Spinal cord (tissue), 10 donors: ENCODE data around the gene UQCC2. TPM values are rescaled to one million over a fixed set of nuclear protein-coding genes. Genes with fewer than 3 reads are reported as not detected.
A peak's percentile ranks its signal among the peaks of the same experiment; 100 is the strongest.

ENCODE experiments used
- DNase-seq, 6 donors: peaks; one replicate each; pipeline versions ENCODE4 v3.0.0 to v3.0.0-alpha.2; 2013 to 2015; ENCODE audit warnings: low spot score in 6 of 6, low read depth in 4 of 6
- H3K27ac ChIP-seq: one replicate; pipeline ENCODE4 v1.5.1; 2013; ENCODE audit warnings: low read depth, low read length, control low read depth
- H3K27me3 ChIP-seq: one replicate; pipeline ENCODE4 v1.6.1; 2013; ENCODE audit warnings: low read length; ENCODE audit not compliant: control insufficient read depth, insufficient read depth
- H3K36me3 ChIP-seq: one replicate; pipeline ENCODE4 v1.6.1; 2013; ENCODE audit warnings: low read length; ENCODE audit not compliant: control insufficient read depth, insufficient read depth
- H3K4me1 ChIP-seq: one replicate; pipeline ENCODE4 v1.6.1; 2013; ENCODE audit warnings: low read length; ENCODE audit not compliant: control insufficient read depth, insufficient read depth
- H3K4me3 ChIP-seq: one replicate; pipeline ENCODE4 v1.5.1; 2013; ENCODE audit warnings: low read depth, low read length, control low read depth
- H3K9me3 ChIP-seq: one replicate; pipeline ENCODE4 v1.6.1; 2013; ENCODE audit warnings: low read length; ENCODE audit not compliant: control insufficient read depth, insufficient read depth
- WGBS: methylation state at CpG from one replicate; pipeline ENCODE4 v1.1.5; 2013; ENCODE audit warnings: missing lambda C conversion rate; ENCODE audit not compliant: insufficient coverage; 5-methylcytosine and 5-hydroxymethylcytosine counted together
- polyA plus RNA-seq, 2 donors: library from polyadenylated mRNA; unstranded; fragments of 120-200 nt; gene quantifications; one replicate each; pipeline ENCODE4 v1.2.1, GENCODE V29; 2013; ENCODE audit not compliant: insufficient read length in 2 of 2
- total RNA-seq, 2 donors: library from RNA; depleted of rRNA in 1 of 2; stranded (reverse); fragments of 120-200 nt in 1 of 2; fragments of >200 nt in 1 of 2; gene quantifications; one replicate each; pipeline versions ENCODE4 v1.2.3 to v1.2.4, GENCODE V29; 2013 to 2014
- donor health status: healthy.

UQCC2 gene
- total and polyA plus RNA-seq, 4 donors, result 28.5 to 110 (median 96.4) TPM

GRCh38 chr6:33673851-33674250, 37.6 kb downstream of the UQCC2 start:
- Histone ChIP-seq H3K9me3 (no peaks in the 10 kb centered on the region), H3K27me3 (no peaks in the 10 kb centered on the region), H3K4me1 (peaks cover 12% of the 10 kb centered on the region), H3K27ac (no peak overlapping the region), H3K4me3 (no peak overlapping the region), H3K36me3 (peaks cover 5% of the 10 kb centered on the region)
- WGBS, result 24% methylated on average over 2 of the region's 7 CpGs
- DNase-seq, result peak in 2 of 6 donors; percentile 48 to 62

GRCh38 chr6:33672808-33673207, 38.7 kb downstream of the UQCC2 start:
- Histone ChIP-seq H3K4me1 (peaks cover 12% of the 10 kb centered on the region), H3K27me3 (no peaks in the 10 kb centered on the region), H3K4me3 (no peak overlapping the region), H3K27ac (no peak overlapping the region), H3K36me3 (peaks cover 6% of the 10 kb centered on the region), H3K9me3 (no peaks in the 10 kb centered on the region)
- 75% methylated on average over 4 of the region's 5 CpGs for WGBS
- no peak for DNase-seq

DNA sequence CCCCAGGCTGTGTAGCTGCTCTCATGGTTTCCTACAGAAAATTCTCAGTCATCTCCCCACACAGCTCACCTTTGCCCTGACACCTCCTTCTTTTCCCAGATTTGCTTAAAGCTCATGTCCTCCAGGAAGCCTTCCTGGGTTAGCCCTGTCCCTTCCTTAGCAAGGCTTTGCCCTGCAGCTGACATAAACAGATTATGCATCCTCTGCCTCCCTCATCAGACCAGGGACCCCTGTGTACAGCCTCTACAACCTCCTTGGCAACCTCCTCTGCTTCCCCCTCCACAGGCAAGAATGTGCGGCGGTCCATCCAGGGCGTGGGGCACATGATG, 39.8 kb downstream of the UQCC2 start:
- no peak for DNase-seq
- Histone ChIP-seq H3K36me3 (peaks cover 11% of the 10 kb centered on the region), H3K4me1 (peaks cover 12% of the 10 kb centered on the region), H3K27ac (no peak overlapping the region), H3K9me3 (no peaks in the 10 kb centered on the region), H3K27me3 (no peaks in the 10 kb centered on the region), H3K4me3 (no peak overlapping the region)
- WGBS, result 86% methylated on average over 2 of the region's 3 CpGs

DNA sequence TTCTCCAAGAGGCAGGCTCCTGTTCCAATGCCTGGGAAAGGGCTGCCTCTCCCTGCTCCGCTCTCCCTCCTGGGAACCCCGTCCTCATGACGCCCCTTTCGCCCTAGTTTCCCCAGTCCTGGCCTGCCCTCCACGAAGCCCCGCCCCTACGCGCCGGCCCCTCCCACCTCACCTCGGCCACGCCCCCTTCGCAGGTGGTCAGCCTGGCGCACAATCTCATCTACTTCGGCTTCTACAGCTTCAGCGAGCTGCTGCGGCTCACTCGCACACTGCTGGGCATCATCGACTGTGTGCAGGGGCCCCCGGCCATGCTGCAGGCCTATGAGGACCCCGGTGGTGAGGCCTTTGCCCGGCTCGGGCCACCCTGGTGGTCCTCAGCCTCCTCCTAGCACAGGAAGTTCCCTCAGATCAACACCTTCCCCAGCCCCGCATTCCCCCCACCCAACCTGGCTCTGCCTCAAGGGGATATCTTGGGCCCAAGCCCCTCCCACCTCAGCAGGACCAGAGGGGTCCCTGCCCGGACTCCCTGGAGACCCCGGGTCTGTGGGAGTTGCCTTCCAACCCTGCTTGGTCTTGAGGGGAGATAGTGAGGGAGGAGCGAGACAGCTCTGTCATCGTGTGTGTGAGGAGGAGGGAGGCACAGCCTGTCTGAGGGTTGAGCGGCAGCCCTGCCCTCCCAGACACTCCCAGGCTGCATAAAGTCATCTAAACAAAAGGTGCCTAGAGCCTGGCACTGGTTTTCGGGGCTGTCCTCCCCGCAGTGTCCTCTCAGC, 40.3 kb downstream of the UQCC2 start:
- no peak for DNase-seq
- H3K9me3 ChIP-seq, result no peaks in the 10 kb centered on the region
- H3K27ac ChIP-seq, result no peak overlapping the region
- H3K4me1 ChIP-seq, result peaks cover 12% of the 10 kb centered on the region
- no peak overlapping the region for H3K4me3 ChIP-seq
- no peaks in the 10 kb centered on the region for H3K27me3 ChIP-seq
- peaks cover 11% of the 10 kb centered on the region for H3K36me3 ChIP-seq
- WGBS, result 43% methylated on average over 30 of the region's 30 CpGs

GRCh38 chr6:33670086-33670660, 41.3 kb downstream of the UQCC2 start:
- Histone ChIP-seq H3K36me3 (peaks cover 11% of the 10 kb centered on the region), H3K27me3 (no peaks in the 10 kb centered on the region), H3K9me3 (no peaks in the 10 kb centered on the region), H3K27ac (no peak overlapping the region), H3K4me1 (peaks cover 12% of the 10 kb centered on the region), H3K4me3 (no peak overlapping the region)
- 92% methylated on average over 14 of the region's 21 CpGs for WGBS
- no peak for DNase-seq

DNA sequence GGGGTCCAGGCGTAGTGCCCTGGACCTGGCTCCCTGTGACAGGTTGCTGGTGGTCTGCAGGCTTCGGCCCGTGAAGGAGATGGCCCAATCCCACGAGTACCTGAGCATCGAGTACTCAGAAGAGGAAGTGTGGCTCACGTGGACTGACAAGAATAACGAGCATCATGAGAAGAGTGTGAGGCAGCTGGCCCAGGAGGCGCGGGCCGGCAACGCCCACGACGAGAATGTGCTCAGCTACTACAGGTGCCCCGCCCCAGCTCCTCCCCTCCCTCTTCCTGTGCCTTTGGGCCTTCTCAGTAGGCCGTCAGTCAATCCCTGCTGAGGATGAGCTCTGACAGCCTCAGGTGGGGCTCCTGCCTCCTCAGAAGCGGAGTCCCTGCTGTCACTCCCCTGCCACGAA, 42.6 kb downstream of the UQCC2 start:
- no peaks in the 10 kb centered on the region for H3K9me3 ChIP-seq
- 66% methylated on average over 17 of the region's 17 CpGs for WGBS
- DNase-seq, result no peak
- H3K4me3 ChIP-seq, result no peak overlapping the region
- no peak overlapping the region for H3K27ac ChIP-seq
- H3K27me3 ChIP-seq, result no peaks in the 10 kb centered on the region
- H3K4me1 ChIP-seq, result peaks cover 6% of the 10 kb centered on the region
- peaks cover 11% of the 10 kb centered on the region for H3K36me3 ChIP-seq

DNA sequence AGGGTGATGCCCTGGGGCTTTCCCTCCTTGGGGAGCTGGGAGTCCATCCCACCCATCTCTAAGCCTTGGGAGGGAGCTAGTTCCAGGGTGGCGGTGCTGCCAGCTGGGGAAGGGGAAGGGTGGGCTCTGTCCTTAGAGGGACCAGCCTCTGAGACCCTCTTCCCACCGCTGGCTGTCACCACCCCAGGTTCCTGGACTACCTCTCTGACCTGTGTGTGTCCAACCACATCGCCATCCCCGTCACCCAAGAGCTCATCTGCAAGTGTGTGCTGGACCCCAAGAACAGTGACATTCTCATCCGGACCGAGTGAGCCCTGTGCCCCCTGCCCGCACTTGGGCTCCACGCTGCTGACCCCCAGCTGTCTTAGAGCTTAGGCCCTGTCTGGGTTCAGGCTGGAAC, 43.2 kb downstream of the UQCC2 start:
- H3K27ac ChIP-seq, result no peak overlapping the region
- H3K9me3 ChIP-seq, result no peaks in the 10 kb centered on the region
- H3K4me1 ChIP-seq, result peaks cover under 1% of the 10 kb centered on the region
- H3K36me3 ChIP-seq, result peaks cover 11% of the 10 kb centered on the region
- 97% methylated on average over 7 of the region's 8 CpGs for WGBS
- H3K27me3 ChIP-seq, result no peaks in the 10 kb centered on the region
- DNase-seq, result no peak
- no peak overlapping the region for H3K4me3 ChIP-seq

DNA sequence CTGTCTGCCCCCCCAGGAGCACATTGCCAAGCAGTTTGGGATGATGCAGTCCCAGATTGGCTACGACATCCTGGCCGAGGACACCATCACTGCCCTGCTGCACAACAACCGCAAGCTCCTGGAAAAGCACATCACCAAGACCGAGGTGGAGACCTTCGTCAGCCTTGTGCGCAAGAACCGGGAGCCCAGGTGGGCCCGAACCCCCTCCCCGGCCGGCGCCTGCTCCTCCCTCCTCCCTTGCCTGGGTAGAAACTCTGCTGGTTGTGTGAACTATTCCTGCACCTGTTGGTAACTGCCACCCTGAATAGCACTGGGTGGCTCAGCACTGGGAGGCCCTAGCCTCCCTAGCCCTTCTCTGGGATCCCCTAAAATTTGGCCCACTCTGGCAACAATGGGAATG, 43.7 kb downstream of the UQCC2 start:
- Histone ChIP-seq H3K4me3 (no peak overlapping the region), H3K4me1 (no peaks in the 10 kb centered on the region), H3K36me3 (peaks cover 11% of the 10 kb centered on the region), H3K9me3 (no peaks in the 10 kb centered on the region), H3K27ac (no peak overlapping the region), H3K27me3 (no peaks in the 10 kb centered on the region)
- WGBS, result 92% methylated on average over 11 of the region's 11 CpGs
- DNase-seq, result no peak

DNA sequence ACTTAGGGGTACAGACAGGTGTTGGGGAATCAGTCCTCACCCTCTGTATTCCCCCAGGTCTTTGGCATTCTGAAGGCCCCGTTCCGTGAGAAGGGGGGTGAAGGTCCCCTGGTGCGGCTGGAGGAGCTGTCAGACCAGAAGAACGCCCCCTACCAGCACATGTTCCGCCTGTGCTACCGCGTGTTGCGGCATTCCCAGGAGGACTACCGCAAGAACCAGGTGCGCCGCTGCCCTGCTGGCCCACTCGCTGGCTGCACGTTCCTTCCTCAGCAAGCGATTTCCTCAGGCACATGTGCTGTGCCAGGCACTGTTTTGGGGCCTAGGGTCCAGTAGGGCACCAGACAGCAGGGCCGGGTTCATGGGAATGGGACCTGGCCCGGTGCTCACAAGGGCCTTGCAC, 44.4 kb downstream of the UQCC2 start:
- DNase-seq, result no peak
- H3K36me3 ChIP-seq, result peaks cover 11% of the 10 kb centered on the region

DNA sequence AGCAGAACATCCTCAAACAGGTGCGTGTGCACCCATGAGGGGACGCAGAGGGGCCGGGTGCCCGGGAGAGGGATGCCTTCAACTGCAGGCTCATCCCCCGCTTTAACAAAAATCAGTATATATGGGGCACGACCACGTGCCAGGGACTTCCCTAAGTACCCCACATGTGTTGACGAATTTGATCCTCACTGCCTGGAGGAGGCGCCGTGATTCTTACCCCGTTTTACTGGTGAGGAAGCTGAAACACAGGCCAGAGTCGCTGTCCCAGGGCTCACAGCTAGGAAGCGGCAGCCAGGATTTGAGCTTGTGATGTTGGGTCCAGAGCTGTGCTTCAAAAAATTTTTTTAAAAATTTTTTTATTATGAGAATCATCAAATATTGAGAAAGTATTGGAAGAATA, 45.5 kb downstream of the UQCC2 start:
- Histone ChIP-seq H3K9me3 (no peaks in the 10 kb centered on the region), H3K36me3 (peaks cover 10% of the 10 kb centered on the region), H3K27ac (no peak overlapping the region), H3K27me3 (no peaks in the 10 kb centered on the region), H3K4me3 (no peak overlapping the region), H3K4me1 (no peaks in the 10 kb centered on the region)
- 80% methylated on average over 12 of the region's 13 CpGs for WGBS
- no peak for DNase-seq

More for the DNA sequence above, 44.4 kb downstream of the UQCC2 start:
- 90% methylated on average over 16 of the region's 16 CpGs for WGBS
- H3K4me1 ChIP-seq, result no peaks in the 10 kb centered on the region
- no peak overlapping the region for H3K4me3 ChIP-seq
- no peaks in the 10 kb centered on the region for H3K9me3 ChIP-seq
- H3K27ac ChIP-seq, result no peak overlapping the region
- H3K27me3 ChIP-seq, result no peaks in the 10 kb centered on the region
